ENCODE results near the gene MYL6B. TPM values are rescaled to one million over a fixed set of nuclear protein-coding genes. Genes with fewer than 3 reads are reported as not detected.

MYL6B gene
- total RNA-seq, 1 experiment from 2014 or later = 66.5 TPM

DNA sequence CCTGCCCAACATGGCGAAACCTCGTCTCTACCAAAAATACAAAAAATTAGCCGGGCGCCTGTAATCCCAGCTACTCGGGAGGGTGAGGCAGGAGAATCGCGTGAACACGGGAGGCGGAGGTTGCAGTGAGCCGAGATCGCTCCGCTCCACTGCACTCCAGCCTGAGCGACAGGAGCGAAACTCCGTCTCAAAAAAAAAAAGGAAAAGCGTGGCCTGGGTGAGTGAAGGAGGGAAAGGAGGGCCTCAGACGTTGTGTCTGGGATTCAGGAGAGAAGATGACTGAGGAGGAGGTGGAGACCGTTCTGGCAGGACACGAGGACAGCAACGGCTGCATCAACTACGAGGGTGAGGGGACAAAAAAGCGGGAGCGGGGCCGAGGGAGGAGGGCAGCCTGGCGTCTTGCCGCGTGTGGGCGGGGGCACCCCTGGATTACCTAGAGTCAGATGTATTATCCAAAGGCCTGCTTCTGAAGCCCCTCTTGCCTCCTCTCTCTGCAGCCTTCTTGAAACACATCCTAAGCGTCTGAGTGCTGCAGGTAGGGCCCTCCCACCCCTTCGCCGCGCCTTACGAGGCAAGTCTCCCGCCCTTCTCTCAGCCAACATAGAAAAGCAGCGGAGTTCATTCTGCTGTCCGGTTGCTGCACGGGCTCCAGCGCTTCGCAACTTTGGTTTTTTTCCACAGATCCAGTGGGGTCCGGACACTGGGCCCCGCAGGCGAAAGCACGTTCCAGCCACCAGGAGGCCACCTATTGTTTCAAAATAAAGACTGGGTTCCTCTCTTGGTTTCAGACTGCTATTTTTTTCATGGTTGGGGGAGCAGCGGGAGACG lies 5.0 kb downstream of the MYL6B start:
- Histone ChIP-seq H3K4me1 (ENCODE audit: control insufficient read depth, insufficient read depth, low read length) (peaks cover 39% of the 10 kb centered on the region), H3K27me3 (ENCODE audit: control insufficient read depth, insufficient read depth, low read length) (no peaks in the 10 kb centered on the region), H3K4me3 (ENCODE audit: low read depth in 2 of 2, low read length in 2 of 2) (peak overlapping the region; percentile 74 to 78), H3K36me3 (ENCODE audit: control insufficient read depth, insufficient read depth, low read length) (peaks cover 2% of the 10 kb centered on the region; the same call in 1 of the 2 replicates), H3K27ac (ENCODE audit: low read length) (peak overlapping the region; percentile 92), H3K9me3 (ENCODE audit: control insufficient read depth, insufficient read depth, low read depth, low read length) (no peaks in the 10 kb centered on the region)
- no TSS peak for BruUV-seq (replicated peaks)
- intact Hi-C loops (cut with micrococcal nuclease; ENCODE audit: unreplicated experiment) = loop anchor here (5.0 kb wide), 1 partner anchor 40 kb away; the partner anchor contains the start of genes RPL41 and ZC3H10
- CTCF ChIA-PET = no interaction called here
- peak; percentile 72 for ATAC-seq
- in situ Hi-C loops (cut with HindIII; ENCODE audit: low pct_unique_long_range_greater_than_20kb, low sequenced_read_pairs) = no loop called here
- peak; percentile 43 for DNase-seq (ENCODE audit: low read depth, low spot score)
- POLR2A ChIA-PET = interaction anchor here (0.7 kb wide), 1 partner anchor 39 kb away, joined by 3 read pairs; no protein-coding TSS in a partner anchor
- TF ChIP-seq CTCF (IDR thresholded peaks at IDR 0.05) (no peak), SIN3A (IDR thresholded peaks at IDR 0.05; ENCODE audit: borderline replicate concordance, insufficient read depth, low read depth, low read length) (0 out of 2 replicates have a peak, but pooled peaks have one; percentile 40), POLR2AphosphoS5 (IDR thresholded peaks at IDR 0.05; ENCODE audit: low read depth, low read length) (peak; percentile 72; the same call in 1 of the 2 replicates), TCF7L2 (IDR thresholded peaks at IDR 0.05; ENCODE audit: low read depth, low read length) (no peak)
- TF ChIP-seq, protein P1, sequence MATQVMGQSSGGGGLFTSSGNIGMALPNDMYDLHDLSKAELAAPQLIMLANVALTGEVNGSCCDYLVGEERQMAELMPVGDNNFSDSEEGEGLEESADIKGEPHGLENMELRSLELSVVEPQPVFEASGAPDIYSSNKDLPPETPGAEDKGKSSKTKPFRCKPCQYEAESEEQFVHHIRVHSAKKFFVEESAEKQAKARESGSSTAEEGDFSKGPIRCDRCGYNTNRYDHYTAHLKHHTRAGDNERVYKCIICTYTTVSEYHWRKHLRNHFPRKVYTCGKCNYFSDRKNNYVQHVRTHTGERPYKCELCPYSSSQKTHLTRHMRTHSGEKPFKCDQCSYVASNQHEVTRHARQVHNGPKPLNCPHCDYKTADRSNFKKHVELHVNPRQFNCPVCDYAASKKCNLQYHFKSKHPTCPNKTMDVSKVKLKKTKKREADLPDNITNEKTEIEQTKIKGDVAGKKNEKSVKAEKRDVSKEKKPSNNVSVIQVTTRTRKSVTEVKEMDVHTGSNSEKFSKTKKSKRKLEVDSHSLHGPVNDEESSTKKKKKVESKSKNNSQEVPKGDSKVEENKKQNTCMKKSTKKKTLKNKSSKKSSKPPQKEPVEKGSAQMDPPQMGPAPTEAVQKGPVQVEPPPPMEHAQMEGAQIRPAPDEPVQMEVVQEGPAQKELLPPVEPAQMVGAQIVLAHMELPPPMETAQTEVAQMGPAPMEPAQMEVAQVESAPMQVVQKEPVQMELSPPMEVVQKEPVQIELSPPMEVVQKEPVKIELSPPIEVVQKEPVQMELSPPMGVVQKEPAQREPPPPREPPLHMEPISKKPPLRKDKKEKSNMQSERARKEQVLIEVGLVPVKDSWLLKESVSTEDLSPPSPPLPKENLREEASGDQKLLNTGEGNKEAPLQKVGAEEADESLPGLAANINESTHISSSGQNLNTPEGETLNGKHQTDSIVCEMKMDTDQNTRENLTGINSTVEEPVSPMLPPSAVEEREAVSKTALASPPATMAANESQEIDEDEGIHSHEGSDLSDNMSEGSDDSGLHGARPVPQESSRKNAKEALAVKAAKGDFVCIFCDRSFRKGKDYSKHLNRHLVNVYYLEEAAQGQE (IDR thresholded peaks at IDR 0.05; ENCODE audit: insufficient read depth in 1 of 2, low read depth in 2 of 2, low read length in 1 of 2) = no peak; a peak in 1 of 4 replicates

DNA sequence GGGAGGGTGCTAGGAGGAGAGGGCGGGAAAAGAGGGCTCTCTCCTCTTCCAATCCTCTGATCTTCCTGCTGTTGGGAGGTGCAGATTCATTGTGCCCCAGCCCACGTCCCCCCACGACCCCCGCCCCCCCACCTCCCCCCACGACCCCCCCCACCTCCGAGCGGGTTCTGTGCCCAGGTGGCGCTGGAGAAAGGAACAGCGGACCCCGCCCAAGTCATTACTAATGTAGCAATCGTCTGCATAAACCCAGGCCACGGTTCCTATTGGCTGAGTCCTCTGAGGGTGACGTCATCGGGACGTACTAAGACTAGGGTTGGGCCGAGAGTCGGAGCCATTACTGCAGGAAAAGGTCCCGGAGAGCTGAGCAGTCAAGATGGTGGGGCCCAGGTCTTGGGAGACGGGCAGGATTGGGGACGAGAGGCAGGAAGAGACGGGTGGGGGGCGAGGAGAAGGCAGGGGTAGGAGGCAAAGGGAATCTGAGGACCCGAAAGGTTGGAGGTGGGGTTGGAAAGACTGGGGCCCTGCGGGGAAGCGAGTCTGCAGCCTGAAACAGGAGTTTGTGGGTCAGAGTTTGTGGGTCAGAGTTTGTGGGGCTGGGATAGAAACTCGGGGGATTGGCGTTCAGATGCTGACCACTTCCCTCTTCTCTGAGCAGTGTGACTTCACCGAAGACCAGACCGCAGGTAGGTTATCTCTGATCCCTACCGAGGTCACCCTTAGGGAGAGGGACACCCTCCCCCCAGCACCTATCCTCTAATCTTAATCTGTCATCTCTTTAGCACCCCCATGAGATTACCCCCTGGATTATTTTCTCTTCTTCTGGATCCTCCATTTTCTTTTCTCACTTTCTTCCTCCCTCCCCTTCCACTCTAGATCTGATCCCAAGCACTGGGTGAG lies 5.9 kb downstream of the MYL6B start, which contains the start of gene MYL6:
Gene MYL6 (plus strand): TSS at position 331 of the 897 bp plus-strand sequence. CDS start 43 bp downstream, at position 374.
- Histone ChIP-seq H3K4me3 (ENCODE audit: low read depth in 2 of 2, low read length in 2 of 2) (peak within 1 kb of the TSS; percentile 74 to 78), H3K27ac (ENCODE audit: low read length) (peak within 1 kb of the TSS; percentile 92), H3K4me1 (ENCODE audit: control insufficient read depth, insufficient read depth, low read length) (peaks cover 32% of the 10 kb centered on the region), H3K27me3 (ENCODE audit: control insufficient read depth, insufficient read depth, low read length) (no peaks in the 10 kb centered on the region), H3K9me3 (ENCODE audit: control insufficient read depth, insufficient read depth, low read depth, low read length) (no peaks in the 10 kb centered on the region), H3K36me3 (ENCODE audit: control insufficient read depth, insufficient read depth, low read length) (peaks cover 2% of the 10 kb centered on the region; the same call in 1 of the 2 replicates)
- intact Hi-C loops (cut with micrococcal nuclease; ENCODE audit: unreplicated experiment) = loop anchor here (5.0 kb wide), 1 partner anchor 41 kb away; the partner anchor contains the start of genes RPL41 and ZC3H10
- ChIA-PET POLR2A (interaction anchor here (0.7 kb wide), 1 partner anchor 40 kb away, joined by 3 read pairs; no protein-coding TSS in a partner anchor), CTCF (interaction anchor here (1.4 kb wide), 1 partner anchor 32 kb away, joined by 3 read pairs; no protein-coding TSS in a partner anchor)
- no peak for TF ChIP-seq CTCF (IDR thresholded peaks at IDR 0.05)
- TF ChIP-seq, protein P1 (IDR thresholded peaks at IDR 0.05; ENCODE audit: insufficient read depth in 1 of 2, low read depth in 2 of 2, low read length in 1 of 2) = no peak
- no peak for TF ChIP-seq TCF7L2 (IDR thresholded peaks at IDR 0.05; ENCODE audit: low read depth, low read length)
- peak; percentile 55; the same call in 1 of the 2 replicates for TF ChIP-seq SIN3A (IDR thresholded peaks at IDR 0.05; ENCODE audit: borderline replicate concordance, insufficient read depth, low read depth, low read length)
- peak; percentile 99 for TF ChIP-seq POLR2AphosphoS5 (IDR thresholded peaks at IDR 0.05; ENCODE audit: low read depth, low read length)
- no TSS peak for BruUV-seq (replicated peaks)
- DNase-seq (ENCODE audit: low read depth, low spot score) (peak; percentile 86), ATAC-seq (peak; percentile 89)
- in situ Hi-C loops (cut with HindIII; ENCODE audit: low pct_unique_long_range_greater_than_20kb, low sequenced_read_pairs) = no loop called here

All from Panc1 (cell line).